Keratinocyte (primary cell): ENCODE measurements around the gene KMT2D. TPM values are rescaled to one million over a fixed set of nuclear protein-coding genes. Genes with fewer than 3 reads are reported as not detected.

Source experiments
- DNase-seq: peaks from one replicate; pipeline ENCODE4 v3.0.0-alpha.2; 2011; ENCODE audit warnings: low read depth, missing footprints, low spot score
- FAIRE-seq: peaks from 2 replicates; lab custom pipeline; 2011; peaks lifted over from hg19 to GRCh38; lab: Jason Lieb, UNC
- H2AFZ ChIP-seq: 2 replicates; pipeline ENCODE4 v1.6.0; 2012; ENCODE audit warnings: low read length, control low read depth, inconsistent platforms; ENCODE audit not compliant: control insufficient read depth
- H3K27ac ChIP-seq: 2 replicates; pipeline ENCODE4 v1.5.1; 2011; ENCODE audit warnings: low read length; ENCODE audit not compliant: control insufficient read depth, insufficient read depth
- H3K27me3 ChIP-seq: 3 replicates; pipeline ENCODE4 v1.6.0; 2011; ENCODE audit warnings: low read length; ENCODE audit not compliant: control insufficient read depth, insufficient read depth; ENCODE audit errors: extremely low read depth
- H3K36me3 ChIP-seq, 2 experiments: 2 replicates in 1 of 2; 3 replicates in 1 of 2; pipeline ENCODE4 v1.5.1; 2011; ENCODE audit warnings: low read length in 2 of 2, mild to moderate bottlenecking in 1 of 2; ENCODE audit not compliant: control insufficient read depth in 2 of 2, insufficient read depth in 2 of 2; ENCODE audit errors: extremely low read depth in 1 of 2
- H3K4me1 ChIP-seq: 3 replicates; pipeline ENCODE4 v1.5.1; 2011; ENCODE audit warnings: low read length; ENCODE audit not compliant: control insufficient read depth, insufficient read depth; ENCODE audit errors: extremely low read depth
- H3K4me2 ChIP-seq: 3 replicates; pipeline ENCODE4 v1.6.0; 2011; ENCODE audit warnings: low read depth, low read length; ENCODE audit not compliant: control insufficient read depth, insufficient read depth; ENCODE audit errors: extremely low read depth
- H3K4me3 ChIP-seq, 3 experiments: fragments of 200-600 bp in 1 of 3; sonication (generic) in 1 of 3; 2 replicates in 2 of 3; 3 replicates in 1 of 3; pipeline ENCODE4 v1.5.1; 2011 to 2016; ENCODE audit warnings: low read length in 3 of 3, mild to moderate bottlenecking in 3 of 3, control low read depth in 2 of 3, inconsistent platforms in 1 of 3, low read depth in 1 of 3, mixed read lengths in 1 of 3, mixed run types in 1 of 3, moderate library complexity in 1 of 3; ENCODE audit not compliant: control insufficient read depth in 2 of 3, insufficient read depth in 2 of 3; ENCODE audit errors: extremely low read depth in 1 of 3
- H3K79me2 ChIP-seq: 2 replicates; pipeline ENCODE4 v1.6.0; 2012; ENCODE audit warnings: low read length; ENCODE audit not compliant: control insufficient read depth, insufficient read depth
- H3K9ac ChIP-seq: 3 replicates; pipeline ENCODE4 v1.6.0; 2011; ENCODE audit warnings: low read length; ENCODE audit not compliant: control insufficient read depth, insufficient read depth; ENCODE audit errors: extremely low read depth
- H3K9me1 ChIP-seq: 3 replicates; pipeline ENCODE4 v1.6.0; 2011; ENCODE audit warnings: low read length; ENCODE audit not compliant: control insufficient read depth, insufficient read depth; ENCODE audit errors: extremely low read depth
- H3K9me3 ChIP-seq: 2 replicates; pipeline ENCODE4 v1.5.1; 2012; ENCODE audit warnings: low read depth, low read length; ENCODE audit not compliant: control insufficient read depth
- H4K20me1 ChIP-seq: 3 replicates; pipeline ENCODE4 v1.6.0; 2011; ENCODE audit warnings: low read length; ENCODE audit not compliant: control insufficient read depth, insufficient read depth; ENCODE audit errors: extremely low read depth
- CTCF ChIP-seq, 3 experiments: IDR thresholded peaks in 1 of 3; conservative IDR thresholded peaks in 1 of 3; optimal IDR thresholded peaks in 1 of 3; 2 replicates in 2 of 3; 3 replicates in 1 of 3; pipeline versions ENCODE3 to v1.5.1; 2011; ENCODE audit warnings: low read length in 3 of 3, mild to moderate bottlenecking in 3 of 3, moderate library complexity in 2 of 3, control low read depth in 1 of 3, inconsistent platforms in 1 of 3; ENCODE audit not compliant: insufficient read depth in 2 of 3; ENCODE audit errors: extremely low read depth in 1 of 3
- EZH2 ChIP-seq: IDR thresholded peaks from one replicate; pipeline ENCODE4 v1.6.1; 2012; ENCODE audit warnings: inconsistent platforms, mild to moderate bottlenecking, low read length, moderate library complexity
- dilution Hi-C: fragments of 300-500 bp; cut with MboI; formaldehyde crosslinking; loops from one replicate; pipeline ENCODE4 v1.7.0; 2020; ENCODE audit warnings: low sequenced_read_pairs; ENCODE audit not compliant: extremely low pct_ligation_motif_present
- polyA plus RNA-seq, 5 experiments: library from polyadenylated mRNA; depleted of rRNA in 3 of 5; stranded (reverse) in 3 of 5; stranded (forward) in 1 of 5; unstranded in 1 of 5; fragments of >200 nt; gene quantifications; 1 replicate in 1 of 5; 2 replicates in 3 of 5; 3 replicates in 1 of 5; pipeline versions ENCODE4 v1.2.1 to v1.2.3, GENCODE V29; 2011 to 2012; ENCODE audit warnings: missing spikeins in 2 of 5, low read depth in 1 of 5, low replicate concordance in 1 of 5

Gene KMT2D
- polyA plus RNA-seq, 1 donor (not counting 4 experiments of a cell fraction or from before 2014, with no cell fraction given): 9.8 TPM

- dilution Hi-C loops: no loop called here
- peaks cover 56% of the 10 kb centered on the region for H3K27me3 ChIP-seq
- FAIRE-seq: no peak
These were observed 34.4 kb upstream of the KMT2D start for GRCh38 chr12:49094975-49095365.

GRCh38 chr12:49094160-49094974, 33.8 kb upstream of the KMT2D start, which contains the start of gene DHH:
DHH (minus strand) TSS chr12:49094801; CDS start chr12:49094512, 289 bp downstream.
- H3K4me1 ChIP-seq: peaks cover 14% of the 10 kb centered on the region
- H3K4me2 ChIP-seq: peak within 1 kb of the TSS; percentile 41
- no peak within 1 kb of the TSS for H3K9ac ChIP-seq
- dilution Hi-C loops: no loop called here
- H3K27ac ChIP-seq: no peak within 1 kb of the TSS
- FAIRE-seq: no peak
- no peaks in the 10 kb centered on the region for H4K20me1 ChIP-seq
- H3K9me1 ChIP-seq: no peaks in the 10 kb centered on the region
- no peak for DNase-seq
- H3K36me3 ChIP-seq: peaks cover 7 to 11% of the 10 kb centered on the region in 2 experiments
- H3K4me3 ChIP-seq: peak within 1 kb of the TSS in 2 of 3 experiments; percentile 12 to 13
- H3K27me3 ChIP-seq: peaks cover 62% of the 10 kb centered on the region
- H2AFZ ChIP-seq: no peak within 1 kb of the TSS
- TF ChIP-seq EZH2 (peak; percentile 92), CTCF (optimal IDR thresholded peaks at IDR 0.05 in 1 of 3, IDR thresholded peaks at IDR 0.05 in 1 of 3, conservative IDR thresholded peaks at IDR 0.05 in 1 of 3; ENCODE audit: extremely low read depth in 1 of 3, insufficient read depth in 2 of 3, low read length in 3 of 3) (no peak)
- H3K9me3 ChIP-seq: no peaks in the 10 kb centered on the region
- no peaks in the 10 kb centered on the region for H3K79me2 ChIP-seq

More at GRCh38 chr12:49094975-49095365, 34.4 kb upstream of the KMT2D start:
- no peaks in the 10 kb centered on the region for H3K79me2 ChIP-seq
- H3K27ac ChIP-seq: no peak overlapping the region
- H2AFZ ChIP-seq: no peak overlapping the region
- peaks cover 7 to 14% of the 10 kb centered on the region in 2 experiments for H3K36me3 ChIP-seq
- no peak for TF ChIP-seq EZH2
- no peak for TF ChIP-seq CTCF (optimal IDR thresholded peaks at IDR 0.05 in 1 of 3, IDR thresholded peaks at IDR 0.05 in 1 of 3, conservative IDR thresholded peaks at IDR 0.05 in 1 of 3; ENCODE audit: extremely low read depth in 1 of 3, insufficient read depth in 2 of 3, low read length in 3 of 3)
- DNase-seq: no peak
- no peaks in the 10 kb centered on the region for H3K9me3 ChIP-seq
- H3K4me1 ChIP-seq: peaks cover 12% of the 10 kb centered on the region
- no peak overlapping the region for H3K9ac ChIP-seq
- no peak overlapping the region for H3K4me3 ChIP-seq
- H3K9me1 ChIP-seq: no peaks in the 10 kb centered on the region
- no peaks in the 10 kb centered on the region for H4K20me1 ChIP-seq
- no peak overlapping the region for H3K4me2 ChIP-seq
